Breast epithelium (tissue), 3 donors: ENCODE results near the gene ABCG5.

ENCODE experiments used
- POLR2A ChIP-seq: fragments of 450-650 bp; IDR thresholded peaks from one replicate; pipeline ENCODE4 v1.6.1; 2016; ENCODE audit warnings: antibody characterized with exemption, mild to moderate bottlenecking, moderate library complexity
- POLR2AphosphoS5 ChIP-seq, 3 donors: sonication (generic); formaldehyde crosslinking; IDR thresholded peaks; one replicate each; pipeline ENCODE4 v1.6.1; 2017; ENCODE audit warnings: antibody characterized with exemption in 3 of 3
- TF ChIP-seq, protein P1 (sequence below), 3 donors: fragments of 450-650 bp; IDR thresholded peaks; one replicate each; pipeline ENCODE4 v1.5.1; 2016 to 2017; ENCODE audit warnings: antibody characterized with exemption in 3 of 3, mild to moderate bottlenecking in 3 of 3, moderate library complexity in 3 of 3

DNA sequence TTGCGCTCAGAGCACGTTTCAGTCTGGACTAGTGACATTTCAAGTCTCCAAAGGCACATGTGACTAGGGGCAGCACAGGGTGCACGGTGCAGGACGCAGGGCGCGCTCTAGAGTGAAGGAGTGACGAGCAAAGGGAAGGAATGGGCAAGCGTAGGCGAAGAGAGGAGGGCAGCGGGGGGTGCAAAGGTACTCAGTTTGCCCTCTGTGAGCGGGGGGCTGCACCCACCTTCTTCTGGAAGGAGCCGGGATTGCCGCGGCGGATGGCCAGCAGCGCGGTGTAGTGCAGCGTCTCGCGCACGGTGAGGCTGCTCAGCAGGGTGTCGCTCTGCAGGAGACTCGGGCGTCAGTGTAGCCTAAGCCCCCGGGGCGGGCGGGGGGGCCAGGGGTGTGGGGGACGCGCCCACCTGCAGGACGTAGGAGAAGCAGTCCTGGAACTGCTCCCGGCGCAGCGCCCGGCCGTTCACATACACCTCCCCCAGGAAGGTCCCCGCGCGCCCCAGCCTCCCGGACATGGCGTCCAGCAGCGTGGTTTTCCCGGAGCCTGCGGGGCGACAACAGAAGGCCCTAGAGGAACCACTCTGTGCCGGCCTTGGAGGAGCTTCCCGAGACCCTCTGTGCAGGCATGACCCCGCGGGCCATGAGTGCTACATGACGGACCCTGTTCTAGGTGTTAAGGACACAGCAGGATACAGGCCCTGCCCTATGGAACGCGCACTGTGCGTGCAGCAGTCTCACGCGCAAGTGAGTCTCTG, 6.9 kb downstream of the ABCG5 start:
- TF ChIP-seq, protein P1, sequence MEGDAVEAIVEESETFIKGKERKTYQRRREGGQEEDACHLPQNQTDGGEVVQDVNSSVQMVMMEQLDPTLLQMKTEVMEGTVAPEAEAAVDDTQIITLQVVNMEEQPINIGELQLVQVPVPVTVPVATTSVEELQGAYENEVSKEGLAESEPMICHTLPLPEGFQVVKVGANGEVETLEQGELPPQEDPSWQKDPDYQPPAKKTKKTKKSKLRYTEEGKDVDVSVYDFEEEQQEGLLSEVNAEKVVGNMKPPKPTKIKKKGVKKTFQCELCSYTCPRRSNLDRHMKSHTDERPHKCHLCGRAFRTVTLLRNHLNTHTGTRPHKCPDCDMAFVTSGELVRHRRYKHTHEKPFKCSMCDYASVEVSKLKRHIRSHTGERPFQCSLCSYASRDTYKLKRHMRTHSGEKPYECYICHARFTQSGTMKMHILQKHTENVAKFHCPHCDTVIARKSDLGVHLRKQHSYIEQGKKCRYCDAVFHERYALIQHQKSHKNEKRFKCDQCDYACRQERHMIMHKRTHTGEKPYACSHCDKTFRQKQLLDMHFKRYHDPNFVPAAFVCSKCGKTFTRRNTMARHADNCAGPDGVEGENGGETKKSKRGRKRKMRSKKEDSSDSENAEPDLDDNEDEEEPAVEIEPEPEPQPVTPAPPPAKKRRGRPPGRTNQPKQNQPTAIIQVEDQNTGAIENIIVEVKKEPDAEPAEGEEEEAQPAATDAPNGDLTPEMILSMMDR (IDR thresholded peaks at IDR 0.05) = no peak
- no peak for TF ChIP-seq POLR2AphosphoS5 (IDR thresholded peaks at IDR 0.05)
- no peak for TF ChIP-seq POLR2A
